Measurements from ENCODE around the gene ERGIC1.

ERGIC1 gene

GRCh38 chr5:172926008-172926523, 92.0 kb downstream of the ERGIC1 start:
- DNase-seq = no peak

GRCh38 chr5:172926796-172927195, 92.7 kb downstream of the ERGIC1 start:
- DNase-seq = no peak

GRCh38 chr5:172929371-172929838, 95.4 kb downstream of the ERGIC1 start:
- DNase-seq = no peak

- DNase-seq = no peak
These were observed 97.0 kb downstream of the ERGIC1 start for GRCh38 chr5:172931001-172931536.

- DNase-seq = peak; percentile 81
These were observed 98.4 kb downstream of the ERGIC1 start for GRCh38 chr5:172932313-172933017.

- no peak for DNase-seq
These were observed 99.2 kb downstream of the ERGIC1 start for GRCh38 chr5:172933238-172933637.

- no peak for DNase-seq
These were observed 101.0 kb downstream of the ERGIC1 start for GRCh38 chr5:172935096-172935495.

DNA sequence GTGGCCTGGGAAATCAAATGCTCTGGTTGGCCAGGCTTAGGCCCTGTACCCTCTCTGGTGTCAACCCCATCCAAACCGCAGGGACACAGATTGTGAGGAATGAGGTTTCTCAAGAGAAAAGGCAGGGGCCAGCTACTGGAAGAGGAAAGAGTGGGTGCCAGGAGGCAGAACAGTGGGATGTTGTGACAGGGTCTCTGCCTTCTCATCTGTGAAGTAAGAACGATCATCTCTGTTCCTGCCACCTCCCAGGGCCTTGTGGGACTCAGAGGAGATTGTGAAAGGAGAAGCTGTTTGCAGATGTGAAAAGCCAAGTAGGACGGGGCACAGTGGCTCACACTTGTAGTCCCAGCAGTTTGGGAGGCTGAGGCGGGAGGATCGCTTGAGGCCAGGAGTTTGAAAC, 102.3 kb downstream of the ERGIC1 start:
- DNase-seq = no peak

GRCh38 chr5:172939071-172939470, 105.0 kb downstream of the ERGIC1 start:
- peak; percentile 69 for DNase-seq

GRCh38 chr5:172939611-172940267, 105.7 kb downstream of the ERGIC1 start:
- no peak for DNase-seq

DNA sequence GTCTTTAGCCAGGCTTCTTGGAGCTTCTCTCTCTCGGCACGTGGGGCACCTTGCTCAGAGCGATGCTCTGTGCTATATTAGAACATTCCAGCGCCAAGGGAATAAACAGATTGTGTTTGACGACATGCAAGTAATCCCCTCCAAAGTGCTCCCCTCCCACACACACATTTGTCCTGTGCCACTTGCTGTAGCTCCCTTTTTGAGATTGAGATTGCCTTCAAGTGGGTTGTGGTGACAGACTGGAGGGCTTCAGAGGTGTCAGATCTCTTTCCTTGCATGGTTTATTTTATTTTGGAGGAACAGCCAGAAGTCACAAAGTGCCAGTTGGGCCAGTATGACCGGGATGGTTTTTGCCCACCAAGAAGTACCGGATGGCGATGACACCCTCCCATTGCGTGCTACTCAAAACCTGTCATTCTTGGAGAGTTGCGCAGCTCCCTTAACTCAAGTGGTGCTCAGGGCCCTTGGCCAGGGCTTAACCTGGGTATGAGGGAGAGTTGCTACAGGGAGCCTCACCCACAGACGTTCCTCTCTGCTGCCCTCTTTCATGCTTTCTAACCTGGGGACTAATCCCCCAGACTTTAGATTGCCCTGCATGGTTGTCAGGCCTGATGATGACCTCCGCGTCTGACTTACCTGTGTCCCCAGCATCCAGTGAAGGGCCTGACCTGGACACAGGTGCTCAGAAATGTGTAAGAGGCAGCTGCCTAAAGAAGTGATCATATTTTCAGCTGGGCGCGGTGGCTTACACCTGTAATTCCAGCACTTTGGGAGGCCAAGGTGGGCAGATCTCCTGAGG, 106.4 kb downstream of the ERGIC1 start:
- no peak for DNase-seq

- peak; percentile 62 for DNase-seq
These were observed 107.0 kb downstream of the ERGIC1 start for GRCh38 chr5:172941067-172941516.

DNA sequence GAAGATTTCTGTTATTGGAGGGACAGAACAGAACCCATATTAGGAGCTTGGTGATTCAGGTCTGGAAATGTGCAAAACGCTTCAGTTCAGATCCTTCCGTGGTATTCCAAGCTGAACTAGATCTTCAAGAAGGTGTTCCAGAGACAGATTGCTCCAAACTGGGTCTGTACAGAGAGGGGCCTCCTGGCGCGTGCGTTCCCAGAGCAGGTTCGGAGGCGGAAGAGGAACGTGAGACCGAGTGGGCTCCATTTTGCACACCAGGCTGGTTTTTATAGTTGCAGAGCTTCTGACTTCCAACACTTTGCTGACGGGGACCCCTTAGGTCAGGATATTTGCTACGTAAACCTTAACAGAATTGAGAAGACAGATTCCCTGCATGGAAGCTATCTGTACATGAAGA, 108.5 kb downstream of the ERGIC1 start:
- DNase-seq = no peak

GRCh38 chr5:172943283-172943841, 109.3 kb downstream of the ERGIC1 start:
- peak; percentile 26 for DNase-seq

- no peak for DNase-seq
These were observed 109.9 kb downstream of the ERGIC1 start for GRCh38 chr5:172943906-172944305.

GRCh38 chr5:172944741-172945140, 110.7 kb downstream of the ERGIC1 start:
- no peak for DNase-seq

- no peak for DNase-seq
These were observed 111.1 kb downstream of the ERGIC1 start for GRCh38 chr5:172945151-172945550.

DNA sequence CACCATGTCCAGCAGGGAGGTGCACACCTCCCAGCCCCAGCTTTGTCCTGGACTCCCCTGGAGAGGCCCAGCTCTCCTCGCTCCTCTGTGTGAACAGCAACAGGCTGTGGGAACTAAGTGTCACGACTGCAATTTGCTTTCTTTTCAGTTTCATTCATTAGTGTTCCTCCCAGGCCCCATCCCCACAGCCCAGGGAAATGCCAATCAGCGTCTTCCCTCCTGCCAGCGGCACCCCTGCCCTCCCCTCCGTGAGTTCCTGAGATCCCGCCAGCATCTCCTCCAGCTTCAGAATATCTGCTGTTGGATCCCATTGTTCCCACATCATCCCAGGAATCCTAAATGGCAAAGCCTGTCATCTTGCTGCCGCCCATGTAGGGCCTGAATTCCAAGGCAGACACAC, 112.1 kb downstream of the ERGIC1 start:
- DNase-seq = no peak

DNA sequence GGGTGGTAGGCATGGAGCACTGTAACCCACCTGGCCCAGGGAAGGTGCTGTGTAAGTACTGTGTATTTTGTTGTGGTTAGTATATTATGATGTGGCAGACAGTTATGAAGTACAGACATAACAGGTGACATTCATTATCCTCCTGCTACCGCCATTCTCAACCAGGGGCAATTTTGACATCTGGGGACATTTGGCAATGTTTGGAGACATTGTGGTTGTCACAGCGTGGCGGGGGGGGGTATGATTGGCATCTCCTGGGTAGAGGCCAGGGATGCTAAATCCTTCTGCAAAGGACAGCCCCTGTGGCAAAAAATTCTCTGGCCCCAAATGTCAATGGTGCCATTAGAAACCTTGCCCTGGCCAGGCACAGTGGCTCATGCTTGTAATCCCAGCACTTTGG, 115.4 kb downstream of the ERGIC1 start:
- no peak for DNase-seq

DNA sequence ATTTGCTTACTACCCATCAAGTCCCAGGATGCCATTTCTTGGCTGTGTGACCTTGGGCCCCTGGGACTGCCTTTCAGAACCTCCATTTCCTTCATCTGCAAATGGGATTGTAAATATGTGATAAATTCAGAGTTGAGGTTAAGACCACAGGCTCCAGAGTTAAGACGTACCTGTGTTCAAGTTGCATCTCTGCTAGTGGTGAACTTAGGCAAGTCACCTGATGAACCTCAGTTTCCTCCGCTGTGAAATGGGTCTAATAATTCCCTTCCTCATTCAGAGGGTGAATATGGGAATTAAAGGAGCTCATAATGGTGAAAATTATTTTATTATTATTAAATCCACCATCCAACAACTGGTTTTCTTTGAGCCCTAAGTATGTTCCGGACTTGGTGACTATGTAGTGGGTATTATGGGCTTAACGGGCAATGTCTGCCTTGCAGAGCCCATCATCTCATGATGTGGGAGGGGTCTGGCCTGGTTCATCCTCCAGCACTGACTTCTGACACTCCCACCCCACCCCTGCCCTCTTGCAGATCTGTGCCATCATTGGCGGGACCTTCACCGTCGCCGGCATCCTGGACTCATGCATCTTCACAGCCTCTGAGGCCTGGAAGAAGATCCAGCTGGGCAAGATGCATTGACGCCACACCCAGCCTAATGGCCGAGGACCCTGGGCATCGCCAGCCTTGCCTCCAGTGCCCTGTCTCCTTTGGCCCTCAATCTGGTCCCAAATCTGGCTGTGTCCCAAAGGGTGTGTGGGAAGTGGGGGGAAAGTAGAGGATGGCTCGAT, 116.3 kb downstream of the ERGIC1 start:
- no peak for DNase-seq

DNA sequence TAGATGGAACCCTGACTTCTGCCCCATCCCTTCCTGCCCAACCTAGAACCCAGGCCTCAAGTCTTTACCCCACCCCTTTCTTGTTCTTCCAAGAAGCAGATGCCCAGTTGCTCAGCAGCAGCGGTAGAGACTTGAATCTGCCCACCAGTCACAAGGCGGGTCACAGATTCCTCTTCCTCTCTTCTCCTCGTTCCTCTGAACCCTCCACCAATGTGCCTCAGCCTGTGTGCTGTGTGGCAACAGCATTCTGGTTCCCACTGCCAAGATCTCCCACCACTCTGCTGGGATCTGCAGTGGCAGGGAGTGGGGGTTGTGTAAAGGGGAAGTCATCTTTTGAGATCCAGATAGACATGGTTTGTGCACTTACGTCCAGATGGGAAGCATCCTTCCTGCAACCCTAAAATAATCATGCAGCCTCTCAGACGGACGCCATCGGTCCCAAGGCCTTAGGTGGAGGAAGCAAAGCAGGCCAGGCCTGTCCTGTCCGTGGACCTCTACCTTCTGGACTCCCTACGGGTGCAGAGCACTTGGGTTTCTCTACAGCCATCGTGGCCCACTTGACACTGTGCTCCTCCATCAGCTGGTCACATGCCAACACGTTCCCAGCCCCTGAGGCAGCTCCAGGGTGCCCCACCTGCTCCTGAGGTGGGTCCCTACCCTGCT, 117.5 kb downstream of the ERGIC1 start:
- no peak for DNase-seq
